ENCODE results near the gene SLC35G4. TPM values are rescaled to one million over a fixed set of nuclear protein-coding genes. Genes with fewer than 3 reads are reported as not detected.

Gene SLC35G4
- not detected in 2 replicates for total RNA-seq

DNA sequence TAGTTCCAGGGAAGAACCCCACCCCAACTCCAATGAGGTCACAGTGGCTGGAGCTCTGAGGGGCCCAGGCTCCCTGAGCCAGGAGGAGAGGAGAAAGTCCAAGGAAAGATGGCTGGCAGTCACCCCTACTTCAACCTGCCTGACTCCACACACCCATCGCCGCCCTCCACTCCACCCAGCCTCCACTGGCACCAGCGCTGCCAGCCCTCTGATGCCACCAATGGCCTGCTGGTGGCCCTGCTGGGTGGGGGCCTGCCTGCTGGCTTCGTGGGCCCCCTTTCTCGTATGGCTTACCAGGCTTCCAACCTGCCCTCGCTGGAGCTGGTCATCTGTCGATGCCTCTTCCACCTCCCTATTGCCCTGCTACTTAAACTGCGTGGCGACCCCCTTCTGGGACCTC, at the start of gene SLC35G4:
SLC35G4 (plus strand) TSS at position 109 of the 400 bp plus-strand sequence; CDS start at position 109, 0 bp downstream.

Other genes starting within 250 kb of the SLC35G4 start
- gene GNAL, start 79.7 kb downstream of the SLC35G4 start, total RNA-seq, result 0.65 and 0.71 TPM in 2 replicates
- 63.9 and 66.9 TPM in 2 replicates for gene CHMP1B, start 241.8 kb downstream of the SLC35G4 start, total RNA-seq